Coronary artery (tissue), 2 donors: ENCODE data around the gene MS4A10.

ENCODE experiments used
- DNase-seq: peaks from one replicate; pipeline ENCODE4 v3.0.0-alpha.2; 2017; ENCODE audit warnings: low spot score
- H3K27ac ChIP-seq, 2 donors: fragments of 200-600 bp; sonication (generic); one replicate each; pipeline ENCODE4 v1.5.1; 2016 to 2019
- H3K4me3 ChIP-seq: fragments of 200-600 bp; sonication (generic); 2 replicates; pipeline ENCODE4 v1.5.1; 2016; ENCODE audit warnings: mild to moderate bottlenecking, moderate library complexity
- TF ChIP-seq, protein P1 (sequence below): fragments of 200-600 bp; sonication (generic); IDR thresholded peaks from one replicate; pipeline ENCODE4 v1.5.1; 2019; ENCODE audit warnings: antibody characterized with exemption

Gene MS4A10

DNA sequence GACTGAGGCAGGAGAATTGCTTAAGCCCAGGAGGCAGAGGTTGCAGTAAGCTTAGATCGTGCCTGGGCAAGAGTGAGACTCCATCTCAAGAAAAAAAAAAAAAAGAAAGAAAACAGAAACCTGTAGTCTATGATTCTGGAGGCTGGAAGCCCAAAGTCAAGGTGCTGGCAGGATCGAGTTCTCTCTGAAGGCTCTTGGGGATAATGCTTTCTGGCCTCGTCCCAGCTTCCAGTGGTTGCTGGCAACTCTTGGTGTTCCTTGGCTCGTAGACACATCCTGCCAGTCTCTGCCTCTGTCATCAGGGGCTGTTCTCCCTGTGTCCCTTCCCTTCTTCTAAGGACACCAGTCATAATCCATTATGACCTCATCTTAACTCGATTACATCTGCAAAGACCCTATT, 40.0 kb downstream of the MS4A10 start:
- no peak overlapping the region for H3K4me3 ChIP-seq
- no peak for DNase-seq
- TF ChIP-seq, protein P1, sequence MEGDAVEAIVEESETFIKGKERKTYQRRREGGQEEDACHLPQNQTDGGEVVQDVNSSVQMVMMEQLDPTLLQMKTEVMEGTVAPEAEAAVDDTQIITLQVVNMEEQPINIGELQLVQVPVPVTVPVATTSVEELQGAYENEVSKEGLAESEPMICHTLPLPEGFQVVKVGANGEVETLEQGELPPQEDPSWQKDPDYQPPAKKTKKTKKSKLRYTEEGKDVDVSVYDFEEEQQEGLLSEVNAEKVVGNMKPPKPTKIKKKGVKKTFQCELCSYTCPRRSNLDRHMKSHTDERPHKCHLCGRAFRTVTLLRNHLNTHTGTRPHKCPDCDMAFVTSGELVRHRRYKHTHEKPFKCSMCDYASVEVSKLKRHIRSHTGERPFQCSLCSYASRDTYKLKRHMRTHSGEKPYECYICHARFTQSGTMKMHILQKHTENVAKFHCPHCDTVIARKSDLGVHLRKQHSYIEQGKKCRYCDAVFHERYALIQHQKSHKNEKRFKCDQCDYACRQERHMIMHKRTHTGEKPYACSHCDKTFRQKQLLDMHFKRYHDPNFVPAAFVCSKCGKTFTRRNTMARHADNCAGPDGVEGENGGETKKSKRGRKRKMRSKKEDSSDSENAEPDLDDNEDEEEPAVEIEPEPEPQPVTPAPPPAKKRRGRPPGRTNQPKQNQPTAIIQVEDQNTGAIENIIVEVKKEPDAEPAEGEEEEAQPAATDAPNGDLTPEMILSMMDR, result no peak
- no peak overlapping the region for H3K27ac ChIP-seq

DNA sequence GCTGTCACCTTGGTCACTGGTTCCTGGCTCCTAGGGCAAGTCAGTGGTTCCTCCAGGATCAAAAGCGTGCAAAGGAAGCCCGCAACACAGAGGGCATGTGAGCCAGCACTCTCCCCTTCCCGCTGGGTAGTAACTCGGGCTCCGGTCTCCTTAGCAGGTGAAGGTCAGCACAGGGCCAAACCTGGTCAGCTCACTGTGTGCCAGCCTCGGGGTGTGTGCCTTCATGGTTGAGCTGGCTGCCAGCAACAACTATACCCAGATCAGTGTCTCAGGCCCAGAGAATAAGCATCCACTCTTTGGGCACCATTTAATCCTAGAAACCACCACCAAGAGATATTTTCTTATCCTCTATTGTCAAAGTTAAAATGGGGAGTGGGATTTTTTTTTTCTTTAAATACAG, 40.7 kb downstream of the MS4A10 start:
- DNase-seq, result no peak
- H3K4me3 ChIP-seq, result no peak overlapping the region
- TF ChIP-seq, protein P1, result no peak
- H3K27ac ChIP-seq, result no peak overlapping the region

DNA sequence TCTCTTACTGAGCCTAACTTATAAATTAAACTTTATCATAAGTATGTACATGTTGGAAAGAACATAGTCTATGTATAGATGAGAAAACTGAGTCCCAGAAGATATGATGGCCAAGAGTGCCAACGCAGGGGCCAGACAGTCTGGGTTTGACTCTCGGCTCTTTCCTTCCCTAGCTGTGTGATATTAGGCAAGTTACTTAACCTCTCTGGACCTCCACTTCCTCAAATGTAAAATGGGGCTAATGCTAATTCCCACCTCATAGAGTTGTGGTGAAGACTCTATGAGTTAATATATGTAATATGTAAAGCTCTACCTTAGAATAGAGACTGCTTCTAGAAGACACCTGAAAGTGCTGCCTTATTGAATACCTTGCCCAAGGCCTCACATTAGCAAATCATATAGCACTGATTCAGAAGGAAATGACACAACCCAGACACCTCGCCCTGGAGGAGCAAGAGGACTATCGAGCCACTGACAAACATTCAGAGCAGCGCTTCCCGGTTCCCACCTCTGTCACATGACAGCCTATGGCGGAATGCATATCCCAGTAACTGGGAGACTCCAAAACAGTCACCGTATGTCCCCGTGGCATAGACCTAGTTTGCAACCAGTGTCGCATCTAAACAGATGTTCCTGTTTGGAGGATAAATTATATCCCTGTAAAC, 45.5 kb downstream of the MS4A10 start:
- DNase-seq, result no peak
- TF ChIP-seq, protein P1, result no peak
- H3K27ac ChIP-seq, result no peak overlapping the region
- H3K4me3 ChIP-seq, result no peak overlapping the region

DNA sequence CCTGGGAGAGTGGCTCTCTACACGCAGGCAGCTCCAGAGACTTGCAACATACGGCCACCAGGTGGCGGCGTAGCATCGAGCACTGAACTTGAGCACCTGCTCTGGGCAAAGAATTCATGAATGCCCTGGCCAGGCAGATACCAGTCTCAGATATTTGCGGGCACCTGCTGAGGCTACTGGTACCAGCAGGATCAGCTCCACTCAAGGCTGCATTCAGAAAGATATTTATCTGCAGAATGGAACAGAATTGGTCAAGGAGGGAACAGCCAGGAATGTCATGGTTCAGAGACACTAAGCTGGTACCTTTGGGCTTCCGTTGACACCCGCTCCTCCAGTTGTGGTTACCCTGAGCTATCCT, 46.0 kb downstream of the MS4A10 start:
- H3K4me3 ChIP-seq, result no peak overlapping the region
- TF ChIP-seq, protein P1, result peak; percentile 87
- peak; percentile 81 for DNase-seq
- no peak overlapping the region for H3K27ac ChIP-seq

DNA sequence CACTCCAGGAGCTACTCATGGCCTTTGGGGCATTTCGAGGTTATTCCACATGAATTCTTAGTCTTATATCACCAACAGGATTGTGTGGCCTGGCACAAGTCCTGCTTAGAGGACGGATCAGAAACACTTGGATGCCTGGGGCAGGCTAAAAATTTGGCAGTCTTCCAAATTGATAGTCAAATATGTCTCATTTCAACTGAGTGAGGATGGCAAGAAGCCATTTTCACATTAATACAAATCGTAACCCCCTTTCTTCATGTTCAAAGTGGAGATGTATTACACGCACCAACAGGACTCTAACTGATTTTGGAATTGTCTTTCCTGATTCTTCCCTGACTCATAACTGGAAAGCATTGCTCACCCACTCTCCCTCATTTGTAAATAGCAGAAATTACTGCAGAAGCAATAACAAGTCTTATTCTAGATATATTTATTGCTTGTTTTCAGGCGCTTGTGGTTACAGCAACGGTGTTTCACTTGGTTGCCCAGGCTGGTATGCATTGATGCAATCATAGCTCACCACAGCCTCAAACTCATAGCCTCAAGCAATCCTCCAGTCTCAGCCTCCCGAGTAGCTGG, 46.5 kb downstream of the MS4A10 start:
- DNase-seq, result no peak
- TF ChIP-seq, protein P1, result no peak
- no peak overlapping the region for H3K4me3 ChIP-seq

DNA sequence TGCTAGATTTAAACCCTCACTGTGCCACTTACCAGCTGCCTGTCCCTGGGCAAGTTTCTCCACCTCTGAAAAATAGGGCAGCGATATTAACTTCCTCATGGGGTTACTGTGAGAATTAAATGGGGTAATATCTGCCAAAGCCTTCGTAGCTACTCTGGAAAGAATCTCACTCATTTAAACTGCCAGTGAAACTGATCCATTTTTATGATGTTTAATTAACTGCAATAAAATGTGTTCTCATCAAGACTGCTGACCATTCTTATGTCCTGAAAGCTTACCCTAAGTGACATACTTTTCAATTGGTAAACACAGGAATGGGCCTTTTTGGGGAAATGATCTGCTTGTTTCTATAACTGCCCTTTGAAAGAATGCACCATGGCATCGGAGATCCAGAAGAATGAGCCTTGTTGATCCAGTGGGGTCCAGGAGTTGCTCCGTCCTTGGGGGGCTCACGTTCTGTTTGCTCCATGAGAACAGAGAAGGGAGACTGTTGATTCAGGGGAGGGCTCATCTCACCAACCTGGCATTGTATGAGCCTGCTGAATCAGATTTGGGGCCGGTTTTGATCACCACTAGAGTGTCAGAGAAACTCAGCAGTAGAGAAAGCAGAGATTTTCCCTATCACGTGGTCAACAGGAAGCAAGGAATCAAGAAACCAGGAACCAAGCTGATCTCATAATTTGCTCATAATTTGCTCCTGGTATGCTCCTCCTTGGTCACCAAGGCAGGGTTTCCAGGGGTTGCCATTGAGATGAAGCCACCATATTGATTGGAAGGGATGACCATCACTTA, 49.8 kb downstream of the MS4A10 start:
- Histone ChIP-seq H3K27ac (peak overlapping the region in 1 of 2 donors; percentile 44), H3K4me3 (no peak overlapping the region)
- TF ChIP-seq, protein P1, result no peak
- DNase-seq, result no peak

More for the DNA sequence above, 46.5 kb downstream of the MS4A10 start:
- H3K27ac ChIP-seq, result no peak overlapping the region
